Endothelial cell of umbilical vein (primary cell): ENCODE data around the gene CDKN1C. TPM values are rescaled to one million over a fixed set of nuclear protein-coding genes. Genes with fewer than 3 reads are reported as not detected.

ENCODE experiments used
- BruUV-seq: library from RNA; stranded (reverse); fragments of 400-500 nt; replicated peaks from 2 replicates; lab custom pipeline; 2021; lab: Mats Ljungman, UMichigan
- CTCF ChIA-PET: fragments of 300-600, 350-600 bp; sonication (Branson Sonifier 250); formaldehyde crosslinking; loops from one replicate; lab custom pipeline; 2021; ENCODE audit warnings: antibody characterized with exemption, inconsistent platforms; lab: Charles Lee
- POLR2A ChIA-PET: fragments of 300-600, 350-600 bp; sonication (Branson Sonifier 250); formaldehyde crosslinking; loops from one replicate; lab custom pipeline; 2021; ENCODE audit warnings: antibody characterized with exemption, inconsistent platforms; lab: Charles Lee
- DNase-seq: peaks from one replicate; pipeline ENCODE4 v3.0.0-alpha.2; 2011; ENCODE audit warnings: low read depth, low spot score
- FAIRE-seq: peaks from 2 replicates; lab custom pipeline; 2011; peaks lifted over from hg19 to GRCh38; lab: Jason Lieb, UNC
- H2AFZ ChIP-seq: 2 replicates; pipeline ENCODE4 v1.6.0; 2012; ENCODE audit warnings: low read depth, low read length, control low read depth, inconsistent platforms
- H3K27ac ChIP-seq: 2 replicates; pipeline ENCODE4 v1.5.1; 2011; ENCODE audit warnings: low read depth, mild to moderate bottlenecking, control low read depth, low read length, moderate library complexity; ENCODE audit not compliant: insufficient read depth
- H3K27me3 ChIP-seq, 2 experiments: 2 replicates each; pipeline versions ENCODE4 v1.6.0 to v1.6.1; 2011; ENCODE audit warnings: low read length in 2 of 2, mixed read lengths in 1 of 2; ENCODE audit not compliant: control insufficient read depth in 2 of 2, insufficient read depth in 2 of 2
- H3K36me3 ChIP-seq, 2 experiments: 2 replicates in 1 of 2; 3 replicates in 1 of 2; pipeline ENCODE4 v1.5.1; 2011; ENCODE audit warnings: low read length in 2 of 2, mild to moderate bottlenecking in 1 of 2, moderate library complexity in 1 of 2; ENCODE audit not compliant: control insufficient read depth in 2 of 2, insufficient read depth in 2 of 2; ENCODE audit errors: extremely low read depth in 1 of 2
- H3K4me1 ChIP-seq: 3 replicates; pipeline ENCODE4 v1.5.1; 2011; ENCODE audit warnings: mild to moderate bottlenecking, low read length; ENCODE audit not compliant: control insufficient read depth, insufficient read depth; ENCODE audit errors: extremely low read depth
- H3K4me2 ChIP-seq: 2 replicates; pipeline ENCODE4 v1.6.1; 2011; ENCODE audit warnings: low read length, control low read depth, mixed read lengths; ENCODE audit not compliant: insufficient read depth
- H3K4me3 ChIP-seq, 3 experiments: fragments of 200-600 bp in 1 of 3; sonication (generic), shearing (Covaris generic) in 1 of 3; replicated peaks in 1 of 3; 2 replicates each; pipeline ENCODE4 v1.5.1; 2011 to 2016; ENCODE audit warnings: control low read depth in 3 of 3, low read length in 3 of 3, mild to moderate bottlenecking in 2 of 3, inconsistent platforms in 1 of 3, low read depth in 1 of 3, moderate library complexity in 1 of 3; ENCODE audit not compliant: insufficient read depth in 1 of 3
- H3K79me2 ChIP-seq: 2 replicates; pipeline ENCODE4 v1.6.0; 2012; ENCODE audit warnings: low read length, inconsistent platforms; ENCODE audit not compliant: control insufficient read depth, insufficient read depth
- H3K9ac ChIP-seq: replicated peaks from 2 replicates; pipeline ENCODE3; 2011; ENCODE audit warnings: low read length, control low read depth; ENCODE audit not compliant: insufficient read depth; ENCODE audit errors: extremely low read depth
- H3K9me1 ChIP-seq: replicated peaks from 3 replicates; pipeline ENCODE4 v1.6.0; 2011; ENCODE audit warnings: mild to moderate bottlenecking, low read length; ENCODE audit not compliant: control insufficient read depth, insufficient read depth; ENCODE audit errors: extremely low read depth
- H3K9me3 ChIP-seq: replicated peaks from 2 replicates; pipeline ENCODE4 v1.5.1; 2012; ENCODE audit warnings: low read length, inconsistent platforms; ENCODE audit not compliant: control insufficient read depth, insufficient read depth
- H4K20me1 ChIP-seq: replicated peaks from 2 replicates; pipeline ENCODE3; 2011; ENCODE audit warnings: mild to moderate bottlenecking, low read length; ENCODE audit not compliant: control insufficient read depth, insufficient read depth; ENCODE audit errors: extremely low read depth
- CTCF ChIP-seq, 2 donors: IDR thresholded peaks; 1 replicate in 1 of 2; 2 replicates in 1 of 2; pipeline ENCODE4 v1.5.1; 2011; ENCODE audit warnings: low read length in 2 of 2, mild to moderate bottlenecking in 2 of 2, moderate library complexity in 2 of 2, control low read depth in 1 of 2, inconsistent platforms in 1 of 2, low read depth in 1 of 2; ENCODE audit not compliant: insufficient read depth in 1 of 2; ENCODE audit errors: extremely low read depth in 1 of 2
- EZH2 ChIP-seq: IDR thresholded peaks from 2 replicates; pipeline ENCODE4 v1.6.1; 2012; ENCODE audit warnings: borderline replicate concordance, low read depth, mild to moderate bottlenecking, moderate library complexity, low read length, inconsistent platforms; ENCODE audit not compliant: severe bottlenecking
- POLR2A ChIP-seq: IDR thresholded peaks from 2 replicates; pipeline ENCODE4 v1.6.1; 2012; ENCODE audit warnings: low read depth, mild to moderate bottlenecking, control low read depth, low read length
- dilution Hi-C: fragments of 300-500 bp; cut with MboI; formaldehyde crosslinking; loops from one replicate; pipeline ENCODE4 v1.15.0; 2019; ENCODE audit warnings: low sequenced_read_pairs; ENCODE audit not compliant: extremely low pct_ligation_motif_present
- intact Hi-C: fragments of 100-400 bp; cut with micrococcal nuclease; formaldehyde crosslinking; loops from one replicate; pipeline ENCODE4 v1.10.0; 2022
- polyA plus RNA-seq, 4 experiments: library from polyadenylated mRNA; depleted of rRNA in 3 of 4; stranded (reverse) in 3 of 4; unstranded in 1 of 4; fragments of >200 nt; gene quantifications; 2 replicates each; pipeline versions ENCODE4 v1.2.1 to v1.2.3, GENCODE V29; 2011 to 2012; ENCODE audit warnings: missing spikeins in 1 of 4
- total RNA-seq: library from RNA; stranded (reverse); gene quantifications from 2 replicates; pipeline ENCODE4 v1.2.3, GENCODE V29; 2021

The CDKN1C gene
- total and polyA plus RNA-seq, 2 donors (not counting 3 experiments of a cell fraction or from before 2014, with no cell fraction given): 4.1 to 9.0 TPM

- Histone ChIP-seq H3K79me2 (no peaks in the 10 kb centered on the region), H3K4me1 (no peaks in the 10 kb centered on the region), H3K27me3 (peaks cover 45 to 50% of the 10 kb centered on the region in 2 experiments), H3K9ac (no peak overlapping the region), H3K4me3 (no peak overlapping the region), H3K9me1 (no peaks in the 10 kb centered on the region), H2AFZ (no peak overlapping the region), H3K27ac (no peak overlapping the region), H3K9me3 (no peaks in the 10 kb centered on the region), H3K36me3 (no peaks in the 10 kb centered on the region), H4K20me1 (no peaks in the 10 kb centered on the region), H3K4me2 (no peak overlapping the region)
- no TSS peak for BruUV-seq
- peak; percentile 87 for TF ChIP-seq EZH2
- no peak for TF ChIP-seq POLR2A
- CTCF ChIA-PET: interaction anchor here (1.7 kb wide), 1 partner anchor 336 kb away, joined by 5 read pairs; no protein-coding TSS in a partner anchor
- DNase-seq: no peak
- intact Hi-C loops (no loop called here), dilution Hi-C loops (no loop called here)
- POLR2A ChIA-PET: interaction anchor here (0.6 kb wide), 1 partner anchor 250 kb away, joined by 8 read pairs; no protein-coding TSS in a partner anchor
- no peak for FAIRE-seq
These were observed 16.4 kb downstream of the CDKN1C start for GRCh38 chr11:2869134-2869526.

- Histone ChIP-seq H3K27me3 (peaks cover 45 to 51% of the 10 kb centered on the region in 2 experiments), H3K4me1 (no peaks in the 10 kb centered on the region), H3K9me1 (no peaks in the 10 kb centered on the region), H3K79me2 (no peaks in the 10 kb centered on the region), H3K9ac (no peak overlapping the region), H3K36me3 (no peaks in the 10 kb centered on the region), H4K20me1 (no peaks in the 10 kb centered on the region), H3K4me3 (no peak overlapping the region), H3K4me2 (no peak overlapping the region), H2AFZ (no peak overlapping the region), H3K27ac (no peak overlapping the region), H3K9me3 (no peaks in the 10 kb centered on the region)
- POLR2A ChIA-PET: interaction anchor here (0.6 kb wide), 1 partner anchor 250 kb away, joined by 8 read pairs; no protein-coding TSS in a partner anchor
- intact Hi-C loops: no loop called here
- FAIRE-seq (no peak), DNase-seq (no peak)
- no TSS peak for BruUV-seq
- CTCF ChIA-PET: interaction anchor here (0.6 to 1.7 kb wide), 2 partner anchors 19 to 335 kb away, joined by 3 to 5 read pairs; no protein-coding TSS in a partner anchor
- dilution Hi-C loops: no loop called here
- TF ChIP-seq CTCF (IDR thresholded peaks at IDR 0.05; ENCODE audit: extremely low read depth in 1 of 2, insufficient read depth in 1 of 2, low read depth in 1 of 2, low read length in 2 of 2): no peak
These were observed 17.0 kb downstream of the CDKN1C start for GRCh38 chr11:2868506-2869133.
